HEK293T (cell line): Measurements from ENCODE around the gene JAK1.
A peak's percentile ranks its signal among the peaks of the same experiment; 100 is the strongest.

Experiments
- CTCF ChIA-PET: fragments of 350-600 bp; formaldehyde crosslinking; extraction: SDS; loops from one replicate; lab custom pipeline; 2021; ENCODE audit warnings: antibody characterized with exemption, inconsistent platforms; lab: Yijun Ruan, JAX
- POLR2A ChIA-PET: fragments of 350-600 bp; formaldehyde crosslinking; extraction: SDS; loops from one replicate; lab custom pipeline; 2020; ENCODE audit warnings: antibody characterized with exemption, inconsistent platforms; lab: Yijun Ruan, JAX
- DNase-seq: peaks from one replicate; pipeline ENCODE4 v3.0.0; 2012; ENCODE audit warnings: mixed read lengths; ENCODE audit errors: extremely low spot score
- ARNT ChIP-seq: fragments of 450-650 bp; IDR thresholded peaks from 2 replicates; pipeline ENCODE4 v1.6.1; 2017; ENCODE audit warnings: mild to moderate bottlenecking
- BHLHE40 ChIP-seq: fragments of 450-650 bp; IDR thresholded peaks from 2 replicates; pipeline ENCODE4 v1.6.1; 2016; ENCODE audit warnings: mild to moderate bottlenecking, moderate library complexity, borderline replicate concordance
- CTBP1 ChIP-seq: fragments of 450-650 bp; IDR thresholded peaks from 2 replicates; pipeline ENCODE4 v1.6.1; 2016; ENCODE audit warnings: borderline replicate concordance
- ELF4 ChIP-seq: fragments of 450-650 bp; IDR thresholded peaks from 2 replicates; pipeline ENCODE4 v1.6.1; 2017; ENCODE audit warnings: antibody characterized with exemption
- FOXA1 ChIP-seq: fragments of 450-650 bp; IDR thresholded peaks from 2 replicates; pipeline ENCODE4 v1.6.1; 2016; ENCODE audit warnings: mild to moderate bottlenecking
- FOXK2 ChIP-seq: fragments of 450-650 bp; IDR thresholded peaks from 2 replicates; pipeline ENCODE4 v1.6.1; 2016; ENCODE audit warnings: mild to moderate bottlenecking
- FOXM1 ChIP-seq: fragments of 450-650 bp; IDR thresholded peaks from 2 replicates; pipeline ENCODE4 v1.6.1; 2017; ENCODE audit warnings: mild to moderate bottlenecking, borderline replicate concordance
- HDGF ChIP-seq: fragments of 450-650 bp; IDR thresholded peaks from 2 replicates; pipeline ENCODE4 v1.6.1; 2017; ENCODE audit warnings: antibody characterized with exemption, borderline replicate concordance
- L3MBTL2 ChIP-seq: fragments of 450-650 bp; conservative IDR thresholded peaks from 2 replicates; pipeline ENCODE4 v1.6.1; 2016; ENCODE audit warnings: mild to moderate bottlenecking
- LEF1 ChIP-seq: fragments of 450-650 bp; IDR thresholded peaks from 2 replicates; pipeline ENCODE4 v1.6.1; 2017; ENCODE audit warnings: mild to moderate bottlenecking, borderline replicate concordance
- NFRKB ChIP-seq: fragments of 450-650 bp; IDR thresholded peaks from 2 replicates; pipeline ENCODE4 v1.6.1; 2016; ENCODE audit warnings: mild to moderate bottlenecking, moderate library complexity
- PKNOX1 ChIP-seq: fragments of 450-650 bp; IDR thresholded peaks from 2 replicates; pipeline ENCODE4 v1.6.1; 2016
- SP1 ChIP-seq: fragments of 450-650 bp; IDR thresholded peaks from 2 replicates; pipeline ENCODE4 v1.6.1; 2017
- SUZ12 ChIP-seq: fragments of 450-650 bp; IDR thresholded peaks from 2 replicates; pipeline ENCODE4 v1.6.1; 2016; ENCODE audit warnings: mild to moderate bottlenecking
- TARDBP ChIP-seq: fragments of 450-650 bp; IDR thresholded peaks from 2 replicates; pipeline ENCODE4 v1.6.1; 2016
- ZNF384 ChIP-seq: fragments of 450-650 bp; IDR thresholded peaks from 2 replicates; pipeline ENCODE4 v1.6.1; 2016

The JAK1 gene

GRCh38 chr1:64983110-64983509 is 16.8 kb upstream of the JAK1 start:
- ChIA-PET POLR2A (no interaction called here), CTCF (no interaction called here)
- DNase-seq, result peak; percentile 53
- TF ChIP-seq CTBP1 (no peak), FOXA1 (no peak), FOXK2 (no peak), PKNOX1 (no peak), SP1 (no peak)

- DNase-seq, result no peak
- ChIA-PET CTCF (interaction anchor here (0.7 kb wide), 1 partner anchor 224 kb away, joined by 3 read pairs; no protein-coding TSS in a partner anchor), POLR2A (no interaction called here)
- TF ChIP-seq TARDBP (no peak), L3MBTL2 (no peak), ARNT (no peak), FOXK2 (no peak)
Observed at GRCh38 chr1:64981601-64982533, 15.5 kb upstream of the JAK1 start.

- no peak for DNase-seq
- POLR2A ChIA-PET, result no interaction called here
- TF ChIP-seq BHLHE40, result no peak
- TF ChIP-seq ARNT, result no peak
- TF ChIP-seq FOXM1, result no peak
- TF ChIP-seq SUZ12, result no peak
- TF ChIP-seq PKNOX1, result no peak
- no peak for TF ChIP-seq SP1
- TF ChIP-seq TARDBP, result no peak
- no peak for TF ChIP-seq LEF1
- no peak for TF ChIP-seq CTBP1
- TF ChIP-seq NFRKB, result no peak
- no peak for TF ChIP-seq ZNF384
- no peak for TF ChIP-seq FOXK2
- TF ChIP-seq FOXA1, result no peak
- TF ChIP-seq ELF4, result no peak
- no peak for TF ChIP-seq HDGF
- TF ChIP-seq L3MBTL2, result no peak
- CTCF ChIA-PET, result interaction anchor here (0.7 kb wide), 1 partner anchor 225 kb away, joined by 3 read pairs; no protein-coding TSS in a partner anchor
Observed at GRCh38 chr1:64980745-64981600, 14.6 kb upstream of the JAK1 start.

GRCh38 chr1:64979358-64979757 is 13.0 kb upstream of the JAK1 start:
- DNase-seq, result no peak
- POLR2A ChIA-PET, result no interaction called here
- no peak for TF ChIP-seq LEF1
- TF ChIP-seq FOXA1, result no peak
- no peak for TF ChIP-seq FOXK2
- TF ChIP-seq PKNOX1, result no peak
- TF ChIP-seq HDGF, result no peak
- no peak for TF ChIP-seq NFRKB
- TF ChIP-seq BHLHE40, result no peak
- no peak for TF ChIP-seq ARNT
- CTCF ChIA-PET, result no interaction called here

- DNase-seq, result no peak
- CTCF ChIA-PET, result no interaction called here
- POLR2A ChIA-PET, result interaction anchor here (0.9 kb wide), 1 partner anchor 10 kb away, joined by 4 read pairs; the partner anchor contains the start of gene JAK1
- no peak for TF ChIP-seq ELF4
- TF ChIP-seq PKNOX1, result no peak
- no peak for TF ChIP-seq BHLHE40
- TF ChIP-seq FOXA1, result no peak
- TF ChIP-seq TARDBP, result no peak
- no peak for TF ChIP-seq ARNT
- no peak for TF ChIP-seq HDGF
- TF ChIP-seq FOXK2, result no peak
- TF ChIP-seq ZNF384, result no peak
- no peak for TF ChIP-seq FOXM1
Observed at GRCh38 chr1:64976361-64976760, 10.0 kb upstream of the JAK1 start.
